ENCODE data around the gene ERCC5.

Gene ERCC5

DNA sequence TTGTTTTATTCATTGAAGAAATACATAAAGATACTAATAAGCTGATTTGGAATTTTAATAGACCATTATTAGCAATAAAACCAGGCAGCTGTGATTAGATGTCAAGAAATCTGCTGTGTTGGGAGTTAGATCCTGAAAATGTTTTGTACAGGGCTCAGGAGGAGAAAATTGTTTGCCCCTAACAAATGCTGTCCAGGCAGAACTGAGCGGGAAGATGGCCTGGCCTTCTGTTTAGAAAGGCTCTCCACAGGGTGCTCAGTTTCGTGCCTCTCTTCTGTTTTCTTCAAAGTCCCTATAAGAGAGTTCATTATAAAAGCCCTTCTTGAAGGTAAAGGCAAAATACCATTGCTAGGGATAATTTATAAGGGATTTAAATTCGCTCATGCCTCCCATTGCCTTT, 64.1 kb downstream of the ERCC5 start:
- no peak overlapping the region for H3K27ac ChIP-seq
- no peak for DNase-seq (ENCODE audit: low spot score)
- TF ChIP-seq, protein P1, sequence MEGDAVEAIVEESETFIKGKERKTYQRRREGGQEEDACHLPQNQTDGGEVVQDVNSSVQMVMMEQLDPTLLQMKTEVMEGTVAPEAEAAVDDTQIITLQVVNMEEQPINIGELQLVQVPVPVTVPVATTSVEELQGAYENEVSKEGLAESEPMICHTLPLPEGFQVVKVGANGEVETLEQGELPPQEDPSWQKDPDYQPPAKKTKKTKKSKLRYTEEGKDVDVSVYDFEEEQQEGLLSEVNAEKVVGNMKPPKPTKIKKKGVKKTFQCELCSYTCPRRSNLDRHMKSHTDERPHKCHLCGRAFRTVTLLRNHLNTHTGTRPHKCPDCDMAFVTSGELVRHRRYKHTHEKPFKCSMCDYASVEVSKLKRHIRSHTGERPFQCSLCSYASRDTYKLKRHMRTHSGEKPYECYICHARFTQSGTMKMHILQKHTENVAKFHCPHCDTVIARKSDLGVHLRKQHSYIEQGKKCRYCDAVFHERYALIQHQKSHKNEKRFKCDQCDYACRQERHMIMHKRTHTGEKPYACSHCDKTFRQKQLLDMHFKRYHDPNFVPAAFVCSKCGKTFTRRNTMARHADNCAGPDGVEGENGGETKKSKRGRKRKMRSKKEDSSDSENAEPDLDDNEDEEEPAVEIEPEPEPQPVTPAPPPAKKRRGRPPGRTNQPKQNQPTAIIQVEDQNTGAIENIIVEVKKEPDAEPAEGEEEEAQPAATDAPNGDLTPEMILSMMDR (IDR thresholded peaks at IDR 0.05): no peak
- no peak overlapping the region for H3K4me3 ChIP-seq

DNA sequence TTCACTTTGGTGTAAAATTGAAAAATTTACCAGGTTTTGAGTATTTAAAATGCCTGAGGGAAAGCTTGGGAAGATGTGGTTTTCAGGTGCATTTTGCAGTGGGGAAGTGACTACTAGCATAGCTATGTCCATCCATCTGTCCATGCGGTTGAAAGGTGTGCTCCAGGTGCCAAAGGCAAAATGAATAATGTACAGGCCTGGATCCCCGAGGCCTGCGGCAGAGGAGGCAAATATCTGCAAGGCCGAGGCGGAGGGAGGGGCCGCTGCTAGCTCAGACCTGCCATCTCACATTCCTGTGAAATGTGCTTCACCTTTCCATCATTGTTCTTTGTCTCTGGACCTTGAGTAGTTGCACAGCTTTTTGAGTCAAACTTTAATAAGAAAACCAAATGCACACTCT, 65.5 kb downstream of the ERCC5 start:
- TF ChIP-seq, protein P1 (IDR thresholded peaks at IDR 0.05): no peak
- DNase-seq (ENCODE audit: low spot score): no peak
- no peak overlapping the region for H3K27ac ChIP-seq
- no peak overlapping the region for H3K4me3 ChIP-seq

DNA sequence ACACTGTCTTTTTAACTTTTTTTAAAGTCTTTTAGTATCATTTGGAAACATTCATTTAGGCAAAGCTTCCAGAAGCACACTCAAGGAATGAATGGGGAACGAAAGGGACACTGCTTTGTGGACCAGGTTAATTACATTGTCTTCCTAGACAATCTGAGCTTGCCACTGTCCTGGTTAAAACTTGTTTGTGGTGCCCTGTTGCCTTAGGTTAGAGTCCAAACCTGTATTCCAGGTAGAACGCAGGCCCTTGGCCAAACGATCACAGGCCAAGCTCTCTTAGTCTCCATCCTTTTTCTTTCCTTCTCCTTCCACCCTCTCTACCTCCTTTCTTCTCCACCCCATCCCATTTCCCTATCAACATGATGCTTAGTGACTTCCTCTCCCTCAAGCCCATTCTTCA, 66.8 kb downstream of the ERCC5 start:
- TF ChIP-seq, protein P1 (IDR thresholded peaks at IDR 0.05): no peak
- DNase-seq (ENCODE audit: low spot score): no peak
- no peak overlapping the region for H3K27ac ChIP-seq
- H3K4me3 ChIP-seq: no peak overlapping the region

DNA sequence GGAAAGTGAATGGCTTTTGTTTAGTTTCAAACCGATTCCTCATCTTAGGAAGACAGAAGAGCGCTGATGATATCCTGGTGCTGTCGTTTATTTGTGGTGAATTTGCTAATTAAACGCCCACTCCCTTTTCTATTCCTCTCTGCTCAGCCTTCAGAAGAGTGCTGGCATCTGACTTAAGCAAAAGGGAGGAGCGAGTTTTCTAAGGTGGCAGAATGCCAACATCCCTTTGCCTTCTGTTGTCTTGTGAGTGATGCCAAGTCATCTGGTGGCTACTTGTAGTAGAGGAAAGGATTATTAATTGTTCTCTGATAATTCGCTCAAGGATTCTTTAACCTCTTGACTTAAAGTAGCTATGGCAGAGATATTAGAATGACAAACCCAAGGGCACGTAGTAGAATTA, 68.1 kb downstream of the ERCC5 start:
- Histone ChIP-seq H3K4me3 (no peak overlapping the region), H3K27ac (no peak overlapping the region)
- DNase-seq (ENCODE audit: low spot score): no peak
- TF ChIP-seq, protein P1 (IDR thresholded peaks at IDR 0.05): no peak

DNA sequence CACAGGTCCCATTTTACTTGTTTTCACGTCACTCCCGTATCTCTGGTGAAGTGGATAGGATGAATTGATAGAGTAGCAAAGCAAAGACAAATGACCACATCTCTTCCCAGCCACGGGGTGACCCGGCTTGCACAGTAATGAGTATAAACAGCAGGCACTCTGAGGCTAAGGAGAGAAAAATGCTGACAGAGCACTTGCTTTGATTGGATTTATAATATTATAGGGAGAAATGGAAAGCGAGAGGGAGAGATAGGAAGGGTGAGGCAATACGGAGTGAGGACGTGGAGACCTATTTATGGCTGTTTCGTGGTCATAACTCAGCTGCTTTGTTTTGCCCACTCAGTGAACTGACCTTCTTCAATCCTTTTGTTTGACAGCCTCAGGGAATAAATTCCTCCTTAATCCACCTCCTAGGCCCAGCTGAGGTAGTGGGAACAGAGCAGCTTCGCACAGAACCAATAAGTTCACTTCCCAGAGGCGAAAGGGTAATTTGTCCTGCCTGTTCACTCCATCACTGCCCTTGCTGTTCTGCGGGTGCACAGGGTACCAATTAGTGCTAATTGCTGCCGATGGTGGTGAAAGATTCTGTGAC, 68.6 kb downstream of the ERCC5 start:
- DNase-seq (ENCODE audit: low spot score): no peak
- TF ChIP-seq, protein P1 (IDR thresholded peaks at IDR 0.05): no peak
- Histone ChIP-seq H3K4me3 (no peak overlapping the region), H3K27ac (no peak overlapping the region)

DNA sequence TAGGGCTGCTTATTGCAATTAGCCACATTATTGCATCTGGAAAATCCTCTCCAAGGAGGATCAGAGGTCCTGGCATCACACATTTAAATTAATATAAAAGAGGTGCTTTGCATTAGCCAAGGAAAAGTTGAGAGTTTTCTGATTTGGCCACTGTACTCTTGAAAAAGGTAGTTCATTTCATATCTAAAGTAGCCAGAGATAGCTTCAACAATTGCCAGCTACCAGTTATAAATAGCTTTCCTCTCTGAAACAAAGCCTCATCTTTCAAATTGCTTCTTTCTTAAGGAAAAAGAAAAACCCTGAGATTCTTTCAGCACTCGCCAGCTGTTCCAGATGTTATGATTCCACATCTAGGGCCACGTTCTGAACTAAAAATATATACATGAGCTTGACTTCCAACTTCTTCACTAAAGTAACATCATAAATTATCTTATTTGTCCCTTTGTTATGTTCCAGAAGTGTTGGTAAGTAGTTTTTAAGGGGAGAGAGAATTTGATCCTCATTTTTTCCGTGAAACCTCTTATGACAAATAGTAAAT, 69.6 kb downstream of the ERCC5 start:
- no peak for DNase-seq (ENCODE audit: low spot score)
- Histone ChIP-seq H3K27ac (no peak overlapping the region), H3K4me3 (no peak overlapping the region)
- TF ChIP-seq, protein P1 (IDR thresholded peaks at IDR 0.05): no peak

DNA sequence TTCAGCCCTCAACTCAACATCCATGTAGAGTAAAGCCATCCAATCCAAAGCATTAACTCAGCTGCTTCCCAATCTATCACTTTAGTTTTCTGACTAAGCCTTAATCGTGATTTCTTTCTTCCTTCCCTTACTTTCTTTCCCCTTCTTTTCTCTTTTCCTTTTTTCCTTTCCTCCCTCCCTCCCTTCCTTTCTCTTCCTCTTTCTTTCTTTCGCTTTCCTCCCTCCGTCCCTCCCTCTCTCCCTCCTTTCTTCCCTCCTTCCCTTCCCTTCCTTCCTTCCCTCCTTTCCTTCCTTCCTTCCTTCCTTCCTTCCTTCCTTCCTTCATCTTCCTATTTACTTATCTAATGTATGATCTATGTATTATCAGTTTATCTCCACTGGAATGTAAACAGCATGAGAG, 71.2 kb downstream of the ERCC5 start:
- TF ChIP-seq, protein P1 (IDR thresholded peaks at IDR 0.05): no peak
- Histone ChIP-seq H3K4me3 (no peak overlapping the region), H3K27ac (no peak overlapping the region)
- no peak for DNase-seq (ENCODE audit: low spot score)
